Fibroblast of the aortic adventitia (primary cell): ENCODE data around the gene MYBBP1A. TPM values are rescaled to one million over a fixed set of nuclear protein-coding genes. Genes with fewer than 3 reads are reported as not detected.

Source experiments
- DNase-seq: peaks from one replicate; pipeline ENCODE4 v3.0.0-alpha.2; 2010; ENCODE audit warnings: low read depth
- H3K4me3 ChIP-seq: 2 replicates; pipeline ENCODE4 v1.5.1; 2011; ENCODE audit warnings: low read depth, mild to moderate bottlenecking, control low read depth, low read length, moderate library complexity
- CTCF ChIP-seq: IDR thresholded peaks from 2 replicates; pipeline ENCODE4 v1.5.1; 2011; ENCODE audit warnings: mild to moderate bottlenecking, low read length, control low read depth, inconsistent platforms; ENCODE audit not compliant: insufficient read depth
- total RNA-seq: library from RNA; depleted of rRNA; stranded (reverse); fragments of >200 nt; gene quantifications from 2 replicates; pipeline ENCODE4 v1.2.3, GENCODE V29; 2012; ENCODE audit warnings: low replicate concordance

The MYBBP1A gene
- total RNA-seq, 1 donor = 51.0 TPM

GRCh38 chr17:4523946-4524345 lies 31.2 kb downstream of the MYBBP1A start:
- no peak for DNase-seq
- no peak overlapping the region for H3K4me3 ChIP-seq
- TF ChIP-seq CTCF = no peak

- no peak for TF ChIP-seq CTCF
- H3K4me3 ChIP-seq = no peak overlapping the region
- DNase-seq = no peak
These were observed 32.5 kb downstream of the MYBBP1A start for GRCh38 chr17:4522661-4523060.

- TF ChIP-seq CTCF = no peak
- no peak overlapping the region for H3K4me3 ChIP-seq
- DNase-seq = peak; percentile 29
These were observed 34.1 kb downstream of the MYBBP1A start for GRCh38 chr17:4520894-4521600.

GRCh38 chr17:4520060-4520893 lies 34.9 kb downstream of the MYBBP1A start:
- H3K4me3 ChIP-seq = no peak overlapping the region
- peak; percentile 22 for DNase-seq
- no peak for TF ChIP-seq CTCF

- no peak for DNase-seq
- no peak for TF ChIP-seq CTCF
- H3K4me3 ChIP-seq = no peak overlapping the region
These were observed 35.8 kb downstream of the MYBBP1A start for GRCh38 chr17:4519361-4519788.

- TF ChIP-seq CTCF = no peak
- no peak overlapping the region for H3K4me3 ChIP-seq
- no peak for DNase-seq
These were observed 36.3 kb downstream of the MYBBP1A start for GRCh38 chr17:4518901-4519300.
